Activated CD4-positive, alpha-beta T cell treated with anti-CD3 and anti-CD28 coated beads for 1 hour (primary cell): ENCODE results near the gene FAM98B.

Source experiments
- DNase-seq: peaks from one replicate; pipeline ENCODE4 v3.0.0-alpha.2; 2020

The FAM98B gene

DNA sequence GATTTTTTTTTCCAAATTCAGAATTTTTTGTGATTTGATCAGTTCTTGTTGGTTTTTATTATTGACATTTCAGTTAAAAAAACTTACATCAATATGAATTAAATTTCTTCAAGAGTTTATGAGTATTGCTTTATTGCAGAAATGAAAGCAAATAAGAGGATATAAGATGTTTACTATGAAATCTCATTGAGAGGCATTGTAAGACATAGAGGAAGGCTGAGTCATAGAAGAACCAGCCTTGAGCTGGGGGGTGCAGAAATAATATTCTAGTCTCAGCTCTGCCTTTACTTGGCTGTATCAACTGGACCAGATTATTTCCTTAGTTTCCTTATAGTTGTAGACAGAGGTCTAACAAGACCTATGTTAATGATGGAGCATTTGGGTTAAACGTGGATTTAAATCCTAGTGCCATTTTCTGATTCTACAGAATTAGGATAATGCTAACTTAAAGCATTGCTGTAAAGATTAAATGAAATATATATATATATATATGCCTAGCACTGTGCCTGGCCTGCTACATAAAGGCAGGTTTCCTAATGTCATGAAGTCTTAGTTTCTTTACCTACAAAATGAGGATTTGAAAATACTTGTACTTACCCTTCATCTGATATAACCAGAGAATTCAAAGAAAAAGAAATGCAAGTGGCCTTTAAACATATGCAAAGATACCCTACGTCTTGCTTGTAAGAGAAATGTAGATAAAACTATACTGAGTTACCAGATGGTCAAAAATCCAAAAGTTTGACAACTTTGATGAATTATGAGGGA lies 7.3 kb downstream of the FAM98B start:
- no peak for DNase-seq

DNA sequence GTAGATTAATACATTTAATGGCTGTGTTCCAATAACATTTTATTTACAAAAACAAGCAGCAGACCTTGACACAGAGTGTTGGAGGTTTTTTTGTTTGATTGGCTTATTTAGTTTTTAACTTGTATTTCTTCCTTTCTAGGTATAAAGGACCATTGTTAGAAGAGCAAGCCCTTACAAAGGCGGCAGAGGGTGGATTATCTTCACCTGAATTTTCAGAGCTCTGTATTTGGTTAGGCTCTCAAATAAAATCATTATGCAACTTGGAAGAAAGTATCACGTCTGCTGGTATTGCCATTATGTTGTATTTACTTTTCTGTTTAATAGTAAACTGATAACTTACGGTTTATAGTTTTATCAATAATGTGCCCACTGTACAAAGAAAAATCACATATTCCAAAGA lies 10.0 kb downstream of the FAM98B start:
- no peak for DNase-seq

DNA sequence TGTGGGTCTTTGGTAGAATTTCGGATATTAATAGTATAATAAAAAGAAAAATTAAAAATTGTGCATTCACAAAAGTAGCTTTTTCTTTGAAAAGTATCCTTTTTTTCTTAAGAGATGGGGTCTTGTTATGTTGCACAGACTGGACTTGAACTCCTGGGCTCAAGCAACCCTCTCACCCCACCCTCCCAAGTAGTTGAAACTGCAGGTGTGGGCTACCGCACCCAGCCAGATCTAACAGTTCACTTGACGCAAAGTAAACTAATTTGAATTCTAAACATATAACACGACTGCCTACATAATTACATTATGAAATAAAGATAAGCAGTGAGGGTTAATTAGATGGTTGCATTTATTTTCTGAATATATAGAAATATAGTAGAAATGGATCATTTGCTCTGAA lies 10.7 kb downstream of the FAM98B start:
- DNase-seq = no peak

DNA sequence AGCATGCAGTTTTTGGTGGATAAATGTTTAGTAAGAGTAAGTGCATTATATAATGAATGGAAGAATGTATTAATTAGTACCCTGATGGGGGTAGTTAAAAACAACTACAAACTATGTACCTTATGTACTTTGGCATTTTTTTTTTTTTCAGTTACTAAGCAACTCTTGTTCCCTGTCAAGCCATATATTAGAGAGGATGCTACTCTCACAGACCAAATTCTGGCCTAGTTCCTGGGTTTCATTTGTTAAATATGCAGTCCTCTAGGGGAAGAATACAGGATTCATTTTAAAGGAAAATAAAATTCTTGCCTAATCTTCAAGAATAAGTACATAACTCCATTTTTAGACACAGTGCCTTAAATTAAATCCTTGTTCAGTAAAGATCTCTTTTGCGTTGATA lies 16.9 kb downstream of the FAM98B start:
- DNase-seq = no peak

DNA sequence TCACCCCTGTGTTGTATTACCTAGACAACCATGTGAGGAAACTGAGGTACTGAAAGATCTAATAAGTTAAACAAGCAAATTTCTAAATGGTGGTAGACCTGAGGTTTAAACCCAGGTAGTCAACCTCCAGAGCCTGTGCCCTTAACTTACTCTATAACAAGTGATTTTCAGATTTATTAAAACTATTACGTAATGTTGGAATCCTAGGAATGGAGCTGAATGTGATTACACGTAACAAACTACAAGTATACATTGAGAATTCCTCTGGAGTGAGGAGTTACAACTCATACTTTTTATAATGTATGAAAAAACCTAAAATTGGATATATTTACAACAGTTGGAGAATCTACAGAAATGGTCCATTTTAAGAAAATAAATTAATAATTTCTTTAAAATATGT lies 18.0 kb downstream of the FAM98B start:
- DNase-seq = no peak

DNA sequence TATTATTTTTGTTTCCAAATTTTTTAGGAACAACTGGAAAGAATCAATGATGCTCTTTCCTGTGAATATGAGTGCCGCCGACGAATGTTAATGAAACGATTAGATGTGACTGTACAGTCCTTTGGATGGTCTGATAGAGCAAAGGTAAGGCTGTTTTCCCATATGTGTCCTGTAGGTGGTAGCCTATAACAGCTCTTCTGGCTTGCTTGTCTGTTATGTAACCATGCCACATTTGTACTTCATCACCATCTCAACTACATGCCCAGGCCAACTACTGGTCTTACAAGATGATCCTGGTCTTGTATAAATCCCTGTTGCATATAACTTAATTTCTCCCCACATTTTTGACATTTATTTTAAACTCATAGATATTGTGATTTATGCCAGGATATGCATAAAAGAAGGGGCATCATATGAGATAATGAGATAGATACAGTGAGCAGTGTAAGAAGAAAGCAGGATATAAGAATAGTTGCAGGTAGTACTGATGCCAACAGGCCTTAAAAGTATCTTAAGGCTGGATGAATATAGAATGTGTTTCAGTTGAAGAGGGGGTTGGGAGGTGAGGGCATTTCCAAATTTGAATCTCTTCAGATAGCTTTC lies 20.3 kb downstream of the FAM98B start:
- DNase-seq = no peak

DNA sequence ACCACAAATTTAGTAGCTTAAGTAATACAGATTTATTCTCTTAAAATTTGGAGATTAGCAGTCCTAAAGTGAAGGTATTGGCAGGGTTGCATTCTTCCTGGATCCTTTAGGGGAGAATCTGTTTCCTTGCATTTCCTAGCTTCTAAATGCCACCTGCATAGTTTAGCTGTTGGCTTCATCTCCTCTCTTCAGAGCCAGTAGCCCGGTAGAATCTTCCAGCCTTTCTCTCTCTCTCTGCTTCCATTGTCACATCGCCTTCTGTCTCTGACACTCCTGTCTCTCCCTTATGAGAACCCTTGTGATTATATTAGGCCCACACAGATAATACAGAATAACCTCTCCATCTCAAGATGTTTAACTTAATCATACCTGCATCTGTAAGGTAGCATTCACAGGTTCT lies 21.4 kb downstream of the FAM98B start:
- DNase-seq = no peak

DNA sequence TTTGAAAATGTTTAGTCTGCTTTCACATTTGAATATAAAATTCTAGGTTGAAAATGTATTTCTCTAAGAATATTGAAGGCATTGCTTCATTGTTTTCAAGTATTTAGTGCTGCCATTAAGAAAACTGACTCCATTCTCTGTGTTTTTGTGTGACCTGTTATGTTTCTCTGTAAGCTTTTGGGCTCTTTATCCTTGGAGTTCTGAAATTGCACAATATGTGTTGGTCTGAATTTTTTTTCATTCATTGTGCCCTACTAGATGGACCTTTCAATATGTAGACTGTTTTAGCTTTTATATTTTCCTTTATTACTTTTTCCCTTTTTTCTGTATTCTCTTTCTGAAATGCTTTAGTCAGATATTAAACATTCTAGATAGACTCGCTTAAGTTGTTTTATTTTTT lies 22.2 kb downstream of the FAM98B start:
- no peak for DNase-seq

DNA sequence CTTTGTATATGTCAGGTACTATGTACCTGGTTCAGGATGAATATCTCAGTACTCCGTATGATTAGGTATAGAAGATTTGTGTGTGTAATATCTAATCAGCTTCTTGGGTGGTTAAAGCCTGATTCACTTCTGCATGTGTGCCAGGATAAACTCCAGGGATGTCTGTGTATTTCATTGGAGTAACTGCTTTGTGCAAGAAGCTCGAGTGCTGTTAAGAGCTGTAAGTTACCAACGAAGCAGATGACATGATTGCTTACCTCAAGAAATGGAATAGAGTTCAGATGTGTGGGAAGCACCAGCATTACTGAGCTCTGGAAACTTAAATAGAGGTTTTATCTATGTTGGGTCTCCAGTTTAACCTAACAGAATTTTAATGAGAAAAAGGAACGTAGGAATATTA lies 23.7 kb downstream of the FAM98B start:
- DNase-seq = no peak

DNA sequence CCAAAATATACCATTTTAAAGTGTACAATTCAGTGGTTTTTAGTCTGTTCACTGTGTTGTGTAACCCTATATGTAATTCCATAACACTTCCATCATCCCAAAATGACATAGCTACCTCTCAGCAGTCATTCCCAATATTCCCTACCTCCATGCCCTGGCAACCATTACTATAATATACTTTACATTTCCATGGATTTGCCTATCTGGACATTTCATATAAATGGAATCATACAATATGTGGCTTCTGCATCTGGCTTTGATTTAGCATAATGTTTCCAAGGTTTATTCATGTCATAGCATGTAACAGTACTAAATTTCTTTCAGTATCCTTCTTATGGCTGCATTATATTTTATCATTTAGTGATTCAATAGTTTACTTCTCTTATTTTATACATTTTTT lies 25.3 kb downstream of the FAM98B start:
- no peak for DNase-seq

DNA sequence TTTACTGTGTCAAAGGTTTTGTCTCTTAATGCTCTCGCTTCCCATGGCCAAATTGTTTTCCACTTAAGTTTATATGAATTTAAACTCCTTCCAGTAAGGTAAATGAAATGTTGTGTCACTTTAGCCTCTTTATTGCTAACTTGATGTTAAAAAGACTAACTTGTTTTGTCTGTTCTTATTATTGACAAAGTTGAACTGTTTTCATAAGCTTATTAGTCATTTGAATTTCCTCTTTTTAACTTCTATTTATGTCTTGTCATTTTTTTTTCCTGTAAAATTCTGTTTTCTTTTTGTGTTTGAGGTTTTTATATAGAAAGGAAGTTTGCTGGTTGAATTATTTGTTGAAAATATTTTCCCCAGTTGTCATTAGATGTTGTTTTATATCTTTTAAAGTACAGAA lies 25.8 kb downstream of the FAM98B start:
- DNase-seq = no peak

DNA sequence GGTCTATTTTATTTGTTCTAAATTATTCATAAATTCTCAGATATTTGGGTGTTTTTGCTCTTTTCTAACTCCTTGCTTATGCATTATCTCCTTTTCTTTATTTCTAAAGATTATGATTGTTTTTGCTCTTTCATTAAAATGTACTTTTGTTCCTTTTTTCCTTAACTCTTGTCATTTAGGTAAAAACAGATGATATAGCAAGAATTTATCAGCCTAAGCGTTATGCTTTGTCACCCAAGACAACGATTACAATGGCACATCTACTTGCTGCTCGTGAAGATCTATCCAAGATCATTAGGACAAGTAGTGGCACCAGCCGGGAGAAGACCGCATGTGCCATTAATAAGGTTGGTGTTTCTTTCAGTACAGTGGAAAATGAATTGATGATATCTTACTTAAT lies 27.2 kb downstream of the FAM98B start:
- DNase-seq = no peak

DNA sequence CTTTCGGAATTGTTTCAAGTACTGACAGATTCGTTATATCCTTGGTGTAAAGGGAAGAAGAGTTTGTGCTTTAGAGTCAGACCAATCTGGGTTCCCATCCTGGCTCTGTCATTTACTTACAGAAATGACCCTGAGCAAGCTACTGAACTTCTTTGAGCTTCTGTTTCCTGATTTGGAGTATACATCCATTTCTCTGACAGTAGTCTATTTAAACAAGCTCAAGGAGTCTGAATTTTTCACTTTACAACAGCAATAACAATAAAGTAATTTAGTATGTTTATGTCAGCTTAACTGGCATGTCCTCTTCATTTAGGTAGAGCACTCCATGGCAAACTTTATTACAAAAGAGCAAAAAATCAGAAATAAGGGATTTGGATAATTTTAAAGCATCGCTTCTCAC lies 27.8 kb downstream of the FAM98B start:
- no peak for DNase-seq

DNA sequence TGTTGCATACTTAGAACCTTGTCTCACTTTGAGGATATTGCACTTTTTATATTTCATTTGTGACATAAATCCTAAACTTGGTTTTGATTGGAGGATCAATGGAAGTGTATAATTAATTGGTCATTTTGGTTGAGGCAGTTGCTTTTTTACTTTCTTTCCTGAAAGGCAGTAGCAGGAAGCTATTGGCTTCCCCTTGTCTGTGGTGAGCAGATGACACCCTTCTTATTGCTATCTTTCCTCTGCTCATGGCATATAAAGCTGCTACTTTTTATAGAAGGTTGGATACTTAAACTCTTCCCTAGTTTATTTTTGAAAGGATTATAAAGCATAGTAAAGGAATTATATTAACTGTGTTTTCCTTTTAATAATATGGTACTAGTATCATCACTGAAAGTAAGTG lies 28.6 kb downstream of the FAM98B start:
- no peak for DNase-seq

DNA sequence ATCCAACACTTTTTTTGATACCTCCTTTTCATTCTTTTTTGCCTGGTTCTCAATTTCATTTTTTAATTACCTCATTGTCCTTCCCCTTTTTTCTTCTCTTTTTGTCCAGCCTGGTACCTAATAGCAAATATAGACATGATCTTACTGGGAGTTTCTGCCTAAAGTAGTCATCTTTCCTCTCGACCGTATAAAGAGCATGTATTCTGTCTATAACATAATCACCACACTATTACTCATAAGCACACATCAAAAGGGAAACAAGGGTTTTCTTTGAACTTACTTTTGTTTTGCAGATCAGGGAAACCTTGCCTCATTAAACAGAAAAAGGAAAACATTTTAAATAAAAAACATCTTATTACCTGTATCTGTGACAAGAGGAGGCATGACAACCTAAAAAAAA lies 33.0 kb downstream of the FAM98B start:
- DNase-seq = no peak

DNA sequence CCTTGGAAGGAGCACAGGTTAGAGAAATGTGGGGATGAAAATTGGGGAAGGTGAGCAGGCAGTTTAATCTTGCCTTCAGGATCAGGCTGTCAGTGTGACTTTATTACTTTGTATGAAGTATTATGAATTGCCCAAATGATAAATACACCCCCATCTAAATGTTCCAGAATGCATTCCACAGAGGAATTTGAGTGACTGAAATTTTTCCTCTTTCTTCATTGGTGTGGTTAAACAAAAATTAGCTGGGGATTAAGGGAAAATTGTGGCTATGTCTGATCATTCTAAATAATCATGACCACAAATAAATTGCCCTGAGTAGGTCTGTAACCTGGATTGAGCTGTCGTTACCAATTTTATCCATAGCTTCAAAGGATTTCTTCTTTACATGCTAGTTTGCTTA lies 33.5 kb downstream of the FAM98B start:
- no peak for DNase-seq

DNA sequence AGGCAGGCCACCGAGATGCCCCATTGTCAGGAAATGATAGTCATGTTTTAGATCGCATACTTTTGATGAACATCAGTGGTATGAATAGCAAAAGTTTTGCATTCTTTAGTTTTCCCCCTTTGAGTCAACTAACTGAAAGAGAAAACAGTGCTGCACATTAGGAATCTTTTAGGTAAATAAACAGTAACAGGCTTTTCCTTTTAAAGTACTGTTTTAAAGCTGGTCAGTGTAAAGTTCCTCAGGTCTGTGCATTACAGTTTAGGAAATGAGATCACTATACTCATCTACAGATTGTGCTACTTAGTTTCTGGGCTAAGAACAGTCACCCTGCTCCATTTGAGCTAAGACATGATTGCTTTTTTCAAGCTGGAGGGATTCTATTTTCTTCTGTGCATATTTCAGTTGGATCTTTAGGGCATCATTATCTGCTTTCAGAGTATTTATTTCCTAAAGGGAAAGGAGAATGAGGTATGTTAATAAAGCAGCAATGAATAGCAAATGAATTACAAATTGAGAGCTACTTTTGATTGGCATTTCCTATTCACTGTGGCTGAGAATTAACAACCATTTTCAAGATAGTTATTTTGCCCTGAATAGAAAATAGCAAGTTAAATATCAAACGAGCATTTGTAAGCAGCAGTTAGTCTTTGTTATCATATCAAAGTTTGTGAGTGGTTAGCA lies 36.5 kb downstream of the FAM98B start:
- DNase-seq = no peak

DNA sequence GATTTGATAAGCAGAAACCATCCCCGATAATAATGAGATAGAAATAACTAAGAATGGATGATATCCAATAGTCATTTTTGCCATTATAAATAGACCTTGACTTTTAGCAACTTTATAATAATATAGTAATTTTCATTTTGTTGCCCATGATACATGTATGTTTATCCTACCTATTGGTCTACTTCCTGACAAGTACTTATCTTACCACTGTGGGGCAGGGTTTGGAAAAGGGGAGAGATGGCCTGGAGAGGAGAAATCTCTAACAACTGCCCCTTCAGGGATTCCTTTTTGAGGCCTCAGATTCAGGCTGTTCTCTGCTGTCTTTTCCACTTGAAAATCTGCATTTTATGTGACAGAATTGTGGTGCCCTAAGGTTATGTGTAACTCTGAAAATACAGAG lies 42.2 kb downstream of the FAM98B start:
- DNase-seq = no peak

DNA sequence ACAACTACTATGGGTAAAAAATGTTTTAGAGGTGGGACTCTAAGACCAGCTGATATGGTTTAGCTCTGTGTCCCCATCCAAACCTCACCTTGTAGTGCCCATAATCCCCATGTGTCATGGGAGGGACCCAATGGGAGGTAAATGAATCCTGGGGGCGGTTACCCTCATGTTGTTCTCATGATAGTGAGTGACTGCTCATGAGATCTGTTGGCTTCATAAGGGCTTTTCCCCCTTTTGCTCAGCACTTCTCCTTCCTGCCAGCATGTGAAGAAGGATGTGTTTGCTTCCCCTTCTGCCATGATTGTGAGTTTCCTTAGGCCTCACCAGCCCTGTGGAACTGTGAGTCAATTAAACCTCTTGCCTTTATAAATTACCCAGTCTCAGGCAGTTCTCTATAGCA lies 45.7 kb downstream of the FAM98B start:
- no peak for DNase-seq

DNA sequence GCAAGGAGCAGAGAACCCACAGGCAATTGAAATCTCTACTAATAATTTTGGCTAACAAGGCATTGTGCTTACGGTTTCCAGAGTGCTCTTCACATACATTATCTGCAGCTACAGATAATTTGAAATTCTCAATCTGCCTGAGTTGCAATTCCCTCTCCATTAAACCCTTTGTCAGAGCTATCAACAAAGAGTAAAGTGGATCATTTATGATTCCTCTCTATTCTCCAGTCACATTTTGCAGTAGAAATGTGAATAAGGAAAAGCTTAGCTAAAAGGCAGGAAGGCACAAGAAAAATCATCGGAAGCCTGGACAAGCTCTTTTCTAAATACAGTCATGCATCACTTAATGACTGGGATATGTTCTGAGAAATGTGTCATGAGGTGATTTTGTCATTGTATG lies 49.6 kb downstream of the FAM98B start:
- DNase-seq = no peak

DNA sequence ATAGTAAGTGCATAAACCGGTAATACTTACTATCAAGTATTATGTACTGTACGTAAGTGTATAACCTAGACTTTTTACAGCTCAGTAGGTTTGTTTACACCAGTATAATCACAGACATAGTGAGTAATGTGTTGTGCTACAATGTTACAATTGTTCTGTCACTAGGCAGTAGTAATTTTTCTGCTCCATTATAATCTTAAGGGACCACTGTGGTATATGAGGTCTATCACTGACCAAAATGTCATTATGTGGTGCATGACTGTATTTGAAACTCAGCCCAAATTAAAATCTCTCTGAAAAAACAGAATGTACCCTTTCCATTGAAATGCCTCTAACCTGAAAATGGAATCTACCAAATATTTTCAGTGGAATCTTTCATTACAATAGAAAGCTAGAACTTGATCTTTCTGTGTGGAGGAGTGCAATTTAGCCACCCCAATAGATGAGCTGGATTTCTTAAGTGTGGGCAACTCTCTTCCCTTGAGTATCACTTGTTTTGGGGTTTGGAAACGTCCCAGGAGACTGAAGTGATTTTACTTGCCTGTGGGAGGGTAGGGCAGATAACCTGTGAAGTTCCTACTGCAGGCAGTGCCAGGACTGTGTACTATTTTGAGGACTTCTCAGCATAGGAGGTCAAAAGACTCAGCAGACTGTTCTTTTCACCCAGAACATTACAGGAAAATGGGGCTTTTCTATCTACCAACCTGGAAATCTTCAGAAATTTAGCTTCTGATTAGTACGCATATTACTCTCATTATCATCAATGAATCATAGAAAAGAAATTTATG lies 50.9 kb downstream of the FAM98B start:
- no peak for DNase-seq

DNA sequence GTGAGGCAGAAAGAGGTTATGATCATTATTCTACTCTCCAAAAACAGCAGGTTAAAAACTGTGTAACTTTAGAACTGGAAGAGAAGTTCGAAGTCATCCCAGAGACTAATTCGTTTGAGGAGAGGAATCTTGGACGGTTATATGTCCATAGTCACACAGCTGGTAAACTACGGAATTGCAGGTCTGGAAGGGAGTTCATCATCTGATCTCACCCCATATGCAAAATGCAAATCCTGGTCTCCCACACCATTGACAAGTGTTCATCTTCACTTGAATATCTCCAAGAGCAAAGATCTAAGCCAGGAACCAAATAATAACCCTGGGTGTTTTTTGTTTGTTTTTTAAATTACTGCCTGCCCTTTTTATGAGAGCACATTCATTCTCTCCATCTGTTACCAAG lies 53.1 kb downstream of the FAM98B start:
- no peak for DNase-seq

DNA sequence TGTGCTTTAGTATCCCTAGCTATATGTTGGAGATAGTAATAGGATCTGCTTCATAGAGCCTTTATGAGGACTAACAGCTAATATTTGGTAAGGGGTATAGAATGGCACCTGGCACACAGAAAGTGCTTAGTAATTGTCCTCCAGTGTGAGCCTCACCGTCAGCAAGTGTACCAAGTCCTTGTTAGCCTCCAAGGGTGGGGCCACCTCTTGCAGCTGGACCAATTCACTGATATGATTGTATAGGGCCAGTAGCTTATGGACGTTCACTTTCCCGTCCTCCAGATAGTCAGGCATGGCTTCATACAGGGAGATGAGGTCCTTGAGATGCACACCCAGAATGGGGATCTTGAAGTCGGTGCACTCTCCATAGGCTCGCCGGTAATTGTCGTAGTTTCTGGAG lies 53.6 kb downstream of the FAM98B start:
- DNase-seq = no peak

DNA sequence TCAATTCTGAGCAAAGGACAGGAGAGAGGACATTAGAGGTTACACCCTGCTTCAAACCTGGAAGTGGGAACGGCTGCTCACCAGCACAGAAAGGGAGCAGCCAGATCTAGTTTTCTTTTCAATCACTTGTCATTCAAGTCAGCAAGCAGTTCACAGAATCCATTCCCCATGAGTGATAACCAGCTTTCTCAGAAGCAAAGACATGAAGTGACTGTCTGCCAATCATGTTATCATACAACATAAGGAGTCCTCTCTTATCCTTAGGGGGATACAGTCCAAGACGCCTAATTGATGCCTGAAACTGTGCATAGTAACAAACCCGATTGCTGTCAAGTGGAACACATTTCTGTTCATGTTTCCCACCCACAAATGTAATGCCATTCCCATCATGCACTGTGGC lies 54.7 kb downstream of the FAM98B start:
- no peak for DNase-seq
